ENCODE data around the gene SCML1.

Gene SCML1

DNA sequence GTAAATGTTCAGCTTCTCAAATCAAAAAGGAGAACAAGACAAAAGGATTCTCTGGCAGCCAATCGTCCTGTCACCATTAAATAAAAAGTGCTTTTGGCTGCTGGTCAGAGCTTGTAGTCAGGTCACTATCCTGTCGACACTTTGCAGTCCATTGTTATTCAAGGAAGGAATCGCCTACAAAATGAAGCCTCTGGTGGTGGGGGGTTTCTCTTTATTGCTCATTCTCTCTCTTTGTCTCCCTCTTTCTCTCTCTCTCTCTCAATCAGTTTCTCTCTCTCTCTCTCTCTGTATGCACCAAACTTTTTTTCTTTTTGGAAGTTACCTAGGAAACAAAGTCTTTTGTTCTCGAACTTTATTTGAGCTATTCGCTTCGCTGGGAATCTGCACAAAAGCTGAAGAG, 17.6 kb upstream of the SCML1 start:
- TF ChIP-seq, protein P1, sequence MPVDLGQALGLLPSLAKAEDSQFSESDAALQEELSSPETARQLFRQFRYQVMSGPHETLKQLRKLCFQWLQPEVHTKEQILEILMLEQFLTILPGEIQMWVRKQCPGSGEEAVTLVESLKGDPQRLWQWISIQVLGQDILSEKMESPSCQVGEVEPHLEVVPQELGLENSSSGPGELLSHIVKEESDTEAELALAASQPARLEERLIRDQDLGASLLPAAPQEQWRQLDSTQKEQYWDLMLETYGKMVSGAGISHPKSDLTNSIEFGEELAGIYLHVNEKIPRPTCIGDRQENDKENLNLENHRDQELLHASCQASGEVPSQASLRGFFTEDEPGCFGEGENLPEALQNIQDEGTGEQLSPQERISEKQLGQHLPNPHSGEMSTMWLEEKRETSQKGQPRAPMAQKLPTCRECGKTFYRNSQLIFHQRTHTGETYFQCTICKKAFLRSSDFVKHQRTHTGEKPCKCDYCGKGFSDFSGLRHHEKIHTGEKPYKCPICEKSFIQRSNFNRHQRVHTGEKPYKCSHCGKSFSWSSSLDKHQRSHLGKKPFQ (tag by site-specific recombination; IDR thresholded peaks at IDR 0.05) = no peak
- TF ChIP-seq, protein P2, sequence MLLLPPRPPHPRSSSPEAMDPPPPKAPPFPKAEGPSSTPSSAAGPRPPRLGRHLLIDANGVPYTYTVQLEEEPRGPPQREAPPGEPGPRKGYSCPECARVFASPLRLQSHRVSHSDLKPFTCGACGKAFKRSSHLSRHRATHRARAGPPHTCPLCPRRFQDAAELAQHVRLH (tag by site-specific recombination; IDR thresholded peaks at IDR 0.05) = no peak
- no peak for TF ChIP-seq ZNF561 (tag by site-specific recombination; IDR thresholded peaks at IDR 0.05; ENCODE audit: borderline replicate concordance)
- H3K4me1 ChIP-seq (ENCODE audit: control insufficient read depth, insufficient read depth, low read length) = no peaks in the 10 kb centered on the region
- CTCF ChIA-PET = interaction anchor here (0.9 kb wide), 1 partner anchor 470 kb away, joined by 3 read pairs; no protein-coding TSS in a partner anchor
- POLR2A ChIA-PET = interaction anchor here (0.7 kb wide), 1 partner anchor 80 kb away, joined by 6 read pairs; no protein-coding TSS in a partner anchor
- H3K27ac ChIP-seq (ENCODE audit: extremely low read depth, low read depth, low read length) = no peak overlapping the region
- H3K9me3 ChIP-seq (ENCODE audit: control insufficient read depth, insufficient read depth, low read depth, low read length) = no peaks in the 10 kb centered on the region
- H3K36me3 ChIP-seq (ENCODE audit: control insufficient read depth in 2 of 2, insufficient read depth in 1 of 2, low read length in 2 of 2) = no peaks in the 10 kb centered on the region
- no peak overlapping the region for H3K4me3 ChIP-seq (ENCODE audit: low read depth, low read length)

DNA sequence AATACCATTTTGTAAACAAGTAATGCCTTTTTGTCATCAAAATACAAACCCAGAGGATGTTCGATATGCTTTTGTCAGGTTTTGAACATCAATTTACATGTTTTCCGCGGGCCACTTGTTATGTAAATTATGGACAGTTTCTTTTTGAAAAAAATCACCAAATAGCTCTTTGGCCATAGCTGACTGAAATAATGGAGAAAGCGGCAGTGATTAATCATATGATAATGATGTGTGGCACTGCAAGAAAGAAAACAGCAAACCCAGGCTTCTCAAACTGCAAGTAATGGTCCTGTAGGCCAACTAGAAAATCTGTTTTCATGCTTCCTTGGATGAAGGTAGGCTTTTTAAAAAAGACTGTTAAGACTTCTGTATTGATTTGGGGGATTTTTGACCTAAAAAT, 15.6 kb upstream of the SCML1 start:
- Histone ChIP-seq H3K9me3 (ENCODE audit: control insufficient read depth, insufficient read depth, low read depth, low read length) (no peaks in the 10 kb centered on the region), H3K4me3 (ENCODE audit: low read depth, low read length) (no peak overlapping the region), H3K27ac (ENCODE audit: extremely low read depth, low read depth, low read length) (no peak overlapping the region), H3K4me1 (ENCODE audit: control insufficient read depth, insufficient read depth, low read length) (no peaks in the 10 kb centered on the region), H3K36me3 (ENCODE audit: control insufficient read depth in 2 of 2, insufficient read depth in 1 of 2, low read length in 2 of 2) (peaks cover 0 to 16% of the 10 kb centered on the region in 2 experiments; a peak in 1 of 3 replicates)
- ChIA-PET CTCF (no interaction called here), POLR2A (no interaction called here)
- TF ChIP-seq, protein P2 (tag by site-specific recombination; IDR thresholded peaks at IDR 0.05) = no peak
- TF ChIP-seq ZNF677 (tag by site-specific recombination; IDR thresholded peaks at IDR 0.05) (no peak), ZXDB (tag by site-specific recombination; IDR thresholded peaks at IDR 0.05) (no peak), ZNF16 (tag by site-specific recombination; IDR thresholded peaks at IDR 0.05; ENCODE audit: low read depth) (no peak), ZBTB48 (tag by site-specific recombination; IDR thresholded peaks at IDR 0.05) (no peak), SP2 (tag by site-specific recombination; IDR thresholded peaks at IDR 0.05) (no peak), ZFP37 (tag by site-specific recombination; IDR thresholded peaks at IDR 0.05) (no peak), YY2 (tag by site-specific recombination; IDR thresholded peaks at IDR 0.05) (no peak), SP7 (tag by site-specific recombination; IDR thresholded peaks at IDR 0.05) (no peak), ZBTB21 (tag by site-specific recombination; IDR thresholded peaks at IDR 0.05) (no peak)
- TF ChIP-seq, protein P3, sequence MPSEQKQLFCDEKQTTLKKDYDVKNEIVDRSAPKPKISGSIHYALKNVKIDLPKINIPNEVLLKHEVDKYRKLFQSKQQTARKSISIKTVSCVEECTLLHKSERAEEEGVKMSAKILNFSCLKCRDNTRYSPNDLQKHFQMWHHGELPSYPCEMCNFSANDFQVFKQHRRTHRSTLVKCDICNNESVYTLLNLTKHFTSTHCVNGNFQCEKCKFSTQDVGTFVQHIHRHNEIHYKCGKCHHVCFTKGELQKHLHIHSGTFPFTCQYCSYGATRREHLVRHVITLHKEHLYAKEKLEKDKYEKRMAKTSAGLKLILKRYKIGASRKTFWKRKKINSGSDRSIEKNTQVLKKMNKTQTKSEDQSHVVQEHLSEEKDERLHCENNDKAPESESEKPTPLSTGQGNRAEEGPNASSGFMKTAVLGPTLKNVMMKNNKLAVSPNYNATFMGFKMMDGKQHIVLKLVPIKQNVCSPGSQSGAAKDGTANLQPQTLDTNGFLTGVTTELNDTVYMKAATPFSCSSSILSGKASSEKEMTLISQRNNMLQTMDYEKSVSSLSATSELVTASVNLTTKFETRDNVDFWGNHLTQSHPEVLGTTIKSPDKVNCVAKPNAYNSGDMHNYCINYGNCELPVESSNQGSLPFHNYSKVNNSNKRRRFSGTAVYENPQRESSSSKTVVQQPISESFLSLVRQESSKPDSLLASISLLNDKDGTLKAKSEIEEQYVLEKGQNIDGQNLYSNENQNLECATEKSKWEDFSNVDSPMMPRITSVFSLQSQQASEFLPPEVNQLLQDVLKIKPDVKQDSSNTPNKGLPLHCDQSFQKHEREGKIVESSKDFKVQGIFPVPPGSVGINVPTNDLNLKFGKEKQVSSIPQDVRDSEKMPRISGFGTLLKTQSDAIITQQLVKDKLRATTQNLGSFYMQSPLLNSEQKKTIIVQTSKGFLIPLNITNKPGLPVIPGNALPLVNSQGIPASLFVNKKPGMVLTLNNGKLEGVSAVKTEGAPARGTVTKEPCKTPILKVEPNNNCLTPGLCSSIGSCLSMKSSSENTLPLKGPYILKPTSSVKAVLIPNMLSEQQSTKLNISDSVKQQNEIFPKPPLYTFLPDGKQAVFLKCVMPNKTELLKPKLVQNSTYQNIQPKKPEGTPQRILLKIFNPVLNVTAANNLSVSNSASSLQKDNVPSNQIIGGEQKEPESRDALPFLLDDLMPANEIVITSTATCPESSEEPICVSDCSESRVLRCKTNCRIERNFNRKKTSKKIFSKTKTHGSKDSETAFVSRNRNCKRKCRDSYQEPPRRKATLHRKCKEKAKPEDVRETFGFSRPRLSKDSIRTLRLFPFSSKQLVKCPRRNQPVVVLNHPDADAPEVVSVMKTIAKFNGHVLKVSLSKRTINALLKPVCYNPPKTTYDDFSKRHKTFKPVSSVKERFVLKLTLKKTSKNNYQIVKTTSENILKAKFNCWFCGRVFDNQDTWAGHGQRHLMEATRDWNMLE (tag by site-specific recombination; conservative IDR thresholded peaks at IDR 0.05; ENCODE audit: low read depth) = no peak

DNA sequence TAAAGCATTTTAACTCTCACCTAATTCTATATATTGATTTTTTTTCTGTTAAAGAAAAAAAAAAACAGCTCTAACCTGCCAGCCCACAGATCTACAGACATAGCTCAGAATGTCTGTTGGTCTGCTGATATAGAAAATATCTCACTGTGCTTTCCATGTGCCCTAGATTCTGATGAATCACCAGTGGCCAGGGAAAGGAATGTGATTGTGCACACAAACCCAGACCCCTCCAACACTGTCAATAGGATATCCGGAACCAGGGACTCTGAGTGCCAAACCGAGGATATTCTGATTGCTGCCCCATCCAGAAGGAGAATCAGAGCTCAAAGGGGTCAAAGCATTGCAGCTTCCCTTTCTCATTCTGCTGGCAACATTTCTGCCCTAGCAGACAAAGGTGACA, 12.1 kb upstream of the SCML1 start:
- Histone ChIP-seq H3K36me3 (ENCODE audit: control insufficient read depth in 2 of 2, insufficient read depth in 1 of 2, low read length in 2 of 2) (peaks cover 0 to 26% of the 10 kb centered on the region in 2 experiments; a peak in 1 of 3 replicates), H3K4me3 (ENCODE audit: low read depth, low read length) (no peak overlapping the region), H3K27ac (ENCODE audit: extremely low read depth, low read depth, low read length) (no peak overlapping the region), H3K9me3 (ENCODE audit: control insufficient read depth, insufficient read depth, low read depth, low read length) (no peaks in the 10 kb centered on the region), H3K4me1 (ENCODE audit: control insufficient read depth, insufficient read depth, low read length) (no peaks in the 10 kb centered on the region)
- TF ChIP-seq ZNF324 (tag by site-specific recombination; IDR thresholded peaks at IDR 0.05) = no peak
- no peak for TF ChIP-seq MEIS1 (CRISPR knock-in tag; IDR thresholded peaks at IDR 0.05; ENCODE audit: borderline replicate concordance)
- TF ChIP-seq, protein P4, sequence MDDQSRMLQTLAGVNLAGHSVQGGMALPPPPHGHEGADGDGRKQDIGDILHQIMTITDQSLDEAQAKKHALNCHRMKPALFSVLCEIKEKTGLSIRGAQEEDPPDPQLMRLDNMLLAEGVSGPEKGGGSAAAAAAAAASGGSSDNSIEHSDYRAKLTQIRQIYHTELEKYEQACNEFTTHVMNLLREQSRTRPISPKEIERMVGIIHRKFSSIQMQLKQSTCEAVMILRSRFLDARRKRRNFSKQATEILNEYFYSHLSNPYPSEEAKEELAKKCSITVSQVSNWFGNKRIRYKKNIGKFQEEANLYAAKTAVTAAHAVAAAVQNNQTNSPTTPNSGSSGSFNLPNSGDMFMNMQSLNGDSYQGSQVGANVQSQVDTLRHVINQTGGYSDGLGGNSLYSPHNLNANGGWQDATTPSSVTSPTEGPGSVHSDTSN (CRISPR knock-in tag; IDR thresholded peaks at IDR 0.05) = no peak
- no peak for TF ChIP-seq ZNF610 (tag by site-specific recombination; IDR thresholded peaks at IDR 0.05; ENCODE audit: borderline replicate concordance)
- no peak for TF ChIP-seq OVOL3 (tag by site-specific recombination; IDR thresholded peaks at IDR 0.05)
- no peak for TF ChIP-seq ZNF366 (tag by site-specific recombination; conservative IDR thresholded peaks at IDR 0.05)
- no peak for TF ChIP-seq IKZF3 (tag by site-specific recombination; IDR thresholded peaks at IDR 0.05)
- CTCF ChIA-PET = no interaction called here
- POLR2A ChIA-PET = no interaction called here
